ENCODE results near the gene USP30.

Gene USP30

DNA sequence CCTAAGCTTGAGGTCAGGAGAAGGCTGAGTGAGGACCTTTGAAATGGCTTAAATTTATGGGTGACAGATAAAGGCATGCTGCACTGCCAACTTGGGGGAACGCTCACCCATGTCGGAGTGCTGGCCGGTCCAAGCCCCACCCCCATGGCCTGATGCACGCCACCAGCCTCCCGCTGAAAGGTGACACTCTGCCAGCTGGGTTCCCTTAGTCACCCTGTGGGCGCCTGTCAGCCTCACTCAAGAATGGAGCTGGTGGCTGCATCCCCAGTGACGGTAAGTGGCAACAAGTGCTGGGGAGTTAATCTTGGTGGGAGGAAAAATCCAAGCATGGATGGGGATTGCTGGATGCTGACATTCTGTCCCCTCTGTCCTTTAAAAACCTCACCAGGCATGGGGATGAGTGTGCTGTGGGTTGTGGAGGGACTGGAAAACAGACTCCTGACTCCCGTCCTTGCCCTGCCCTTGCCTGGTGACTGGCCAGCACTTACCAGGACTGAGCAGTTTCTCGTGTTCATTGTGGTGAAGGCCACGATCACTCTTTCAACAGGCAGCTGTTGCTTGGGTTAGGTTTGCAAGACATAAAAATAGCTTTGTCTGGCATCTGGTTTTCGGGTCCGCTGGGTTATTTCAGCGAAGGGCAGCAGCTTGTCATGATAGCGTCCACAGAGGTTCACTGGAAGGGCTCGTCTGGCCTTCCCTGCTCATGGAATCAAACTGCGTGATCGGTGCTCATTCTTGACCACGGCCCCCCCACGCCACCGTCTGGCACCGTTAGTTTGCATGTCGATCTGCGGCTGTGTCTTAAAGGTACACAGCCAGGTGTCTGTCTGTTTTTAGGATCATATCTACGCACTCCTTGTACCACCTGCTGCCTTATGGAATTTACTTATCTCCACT is 79.0 kb downstream of the USP30 start:
- DNase-seq (ENCODE audit: low read depth in 2 of 2) = no peak
- TF ChIP-seq, protein P1, sequence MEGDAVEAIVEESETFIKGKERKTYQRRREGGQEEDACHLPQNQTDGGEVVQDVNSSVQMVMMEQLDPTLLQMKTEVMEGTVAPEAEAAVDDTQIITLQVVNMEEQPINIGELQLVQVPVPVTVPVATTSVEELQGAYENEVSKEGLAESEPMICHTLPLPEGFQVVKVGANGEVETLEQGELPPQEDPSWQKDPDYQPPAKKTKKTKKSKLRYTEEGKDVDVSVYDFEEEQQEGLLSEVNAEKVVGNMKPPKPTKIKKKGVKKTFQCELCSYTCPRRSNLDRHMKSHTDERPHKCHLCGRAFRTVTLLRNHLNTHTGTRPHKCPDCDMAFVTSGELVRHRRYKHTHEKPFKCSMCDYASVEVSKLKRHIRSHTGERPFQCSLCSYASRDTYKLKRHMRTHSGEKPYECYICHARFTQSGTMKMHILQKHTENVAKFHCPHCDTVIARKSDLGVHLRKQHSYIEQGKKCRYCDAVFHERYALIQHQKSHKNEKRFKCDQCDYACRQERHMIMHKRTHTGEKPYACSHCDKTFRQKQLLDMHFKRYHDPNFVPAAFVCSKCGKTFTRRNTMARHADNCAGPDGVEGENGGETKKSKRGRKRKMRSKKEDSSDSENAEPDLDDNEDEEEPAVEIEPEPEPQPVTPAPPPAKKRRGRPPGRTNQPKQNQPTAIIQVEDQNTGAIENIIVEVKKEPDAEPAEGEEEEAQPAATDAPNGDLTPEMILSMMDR (IDR thresholded peaks at IDR 0.05; ENCODE audit: low read depth, low read length) = no peak
- no peak overlapping the region for H3K4me3 ChIP-seq (replicated peaks in 1 of 2; ENCODE audit: low read depth in 2 of 2, low read length in 2 of 2)

GRCh38 chr12:109134186-109134917 is 82.0 kb downstream of the USP30 start:
- DNase-seq (ENCODE audit: low read depth in 2 of 2) = peak; percentile 43 to 87
- TF ChIP-seq, protein P1 (IDR thresholded peaks at IDR 0.05; ENCODE audit: low read depth, low read length) = peak; percentile 74
- no peak overlapping the region for H3K4me3 ChIP-seq (replicated peaks in 1 of 2; ENCODE audit: low read depth in 2 of 2, low read length in 2 of 2)

- DNase-seq (ENCODE audit: low read depth in 2 of 2) = peak in 1 of 2 donors; percentile 28
- TF ChIP-seq, protein P1 (IDR thresholded peaks at IDR 0.05; ENCODE audit: low read depth, low read length) = no peak
- no peak overlapping the region for H3K4me3 ChIP-seq (replicated peaks in 1 of 2; ENCODE audit: low read depth in 2 of 2, low read length in 2 of 2)
Measured at GRCh38 chr12:109137055-109137454, 84.7 kb downstream of the USP30 start.
